HCT116 (cell line): ENCODE data around the gene PXT1.

ENCODE experiments used
- CTCF ChIP-seq, 3 experiments: fragments of 200-600 bp in 1 of 3; sonication (generic) in 1 of 3; IDR thresholded peaks in 2 of 3; conservative IDR thresholded peaks in 1 of 3; 2 replicates each; pipeline ENCODE4 v1.5.1; 2012 to 2017; ENCODE audit warnings: low read depth in 2 of 3, low read length in 2 of 3, antibody characterized with exemption in 1 of 3, borderline replicate concordance in 1 of 3, control low read depth in 1 of 3, mild to moderate bottlenecking in 1 of 3, mixed read lengths in 1 of 3, mixed run types in 1 of 3, moderate library complexity in 1 of 3; ENCODE audit not compliant: insufficient read depth in 1 of 3
- REST ChIP-seq: IDR thresholded peaks from 2 replicates; pipeline ENCODE4 v1.6.1; 2012; ENCODE audit warnings: low read depth
- ZNF274 ChIP-seq: fragments of 200-500 bp; sonication (Bioruptor generic); IDR thresholded peaks from 2 replicates; pipeline ENCODE4 v1.6.1; 2014; ENCODE audit warnings: mild to moderate bottlenecking, low read depth, low read length, inconsistent platforms

DNA sequence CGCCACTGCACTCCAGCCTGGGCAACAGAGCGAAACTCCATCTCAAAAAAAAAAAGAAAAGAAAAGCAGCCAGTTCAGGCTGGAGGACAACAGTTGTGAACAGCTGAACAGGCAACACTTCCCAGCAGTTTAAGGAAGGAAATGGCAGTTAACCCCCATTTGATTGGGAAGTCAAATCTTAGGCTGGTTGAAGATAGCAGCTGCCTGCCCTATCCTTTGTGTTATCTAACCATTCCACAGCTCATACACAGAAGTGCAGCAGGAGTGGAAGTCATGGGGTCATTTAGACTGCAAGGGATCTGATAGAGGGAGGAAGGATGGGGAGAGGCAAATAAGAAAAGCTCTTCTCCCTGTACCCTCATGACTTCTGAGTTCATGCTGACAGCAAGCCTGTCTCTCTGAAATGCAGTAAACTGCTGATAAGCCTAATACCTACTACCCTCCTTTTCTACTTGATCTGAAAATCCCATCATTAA, 35.4 kb upstream of the PXT1 start:
- TF ChIP-seq CTCF (IDR thresholded peaks at IDR 0.05 in 2 of 3, conservative IDR thresholded peaks at IDR 0.05 in 1 of 3; ENCODE audit: borderline replicate concordance in 1 of 3, insufficient read depth in 1 of 3, low read depth in 2 of 3, low read length in 2 of 3): no peak
- no peak for TF ChIP-seq REST
- no peak for TF ChIP-seq ZNF274
